HG03558 (cell line): ENCODE results near the gene TNFRSF6B.

Experiments
- ATAC-seq: cut with Tn5 transposase; IDR thresholded peaks from one replicate; pipeline ENCODE4 v1.9.1; 2021; ENCODE audit warnings: moderate number of reproducible peaks; ENCODE audit not compliant: unreplicated experiment; ENCODE audit errors: extremely low read depth

The TNFRSF6B gene

DNA sequence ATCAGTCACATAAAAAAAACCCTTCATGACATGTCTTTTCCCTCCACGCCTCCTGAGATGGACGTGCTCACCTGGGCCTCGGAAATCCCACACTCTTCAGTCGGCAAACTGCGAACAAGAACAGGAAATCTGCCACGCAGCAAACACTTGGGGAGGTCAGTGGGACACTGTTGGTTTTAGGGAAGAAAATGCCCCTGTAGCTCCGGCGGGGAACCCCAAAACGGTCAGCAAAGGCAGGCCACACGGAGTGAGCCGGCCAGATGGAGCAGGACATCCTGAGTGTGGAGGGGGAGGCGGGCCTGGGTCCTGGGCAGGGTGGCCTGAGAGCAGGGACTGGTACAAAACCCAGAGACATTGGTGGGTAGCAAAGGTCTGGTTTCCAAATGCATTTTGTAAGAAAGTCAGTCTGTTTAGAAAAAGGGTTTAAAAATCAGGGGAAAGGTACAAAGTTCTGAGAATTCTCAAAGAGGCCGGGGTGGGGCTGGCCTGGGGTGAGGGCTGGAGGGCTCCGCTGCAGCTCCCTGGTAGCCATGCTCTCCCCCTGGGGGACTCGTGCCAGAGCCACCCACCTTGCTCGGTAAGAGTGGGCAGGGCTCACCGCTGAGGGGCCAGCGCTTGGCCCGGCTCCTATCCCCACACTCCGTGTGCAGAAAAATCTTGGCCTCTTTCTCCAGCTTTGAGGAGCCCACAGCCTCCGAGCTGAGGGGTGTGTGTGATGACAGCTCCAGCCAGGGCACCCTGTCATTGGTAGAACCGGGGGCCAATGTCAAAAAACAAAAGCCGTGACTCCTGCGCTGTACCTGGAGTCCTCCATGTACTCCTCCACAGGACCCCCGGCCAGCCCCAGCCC lies 48.3 kb downstream of the TNFRSF6B start:
- no peak for ATAC-seq

DNA sequence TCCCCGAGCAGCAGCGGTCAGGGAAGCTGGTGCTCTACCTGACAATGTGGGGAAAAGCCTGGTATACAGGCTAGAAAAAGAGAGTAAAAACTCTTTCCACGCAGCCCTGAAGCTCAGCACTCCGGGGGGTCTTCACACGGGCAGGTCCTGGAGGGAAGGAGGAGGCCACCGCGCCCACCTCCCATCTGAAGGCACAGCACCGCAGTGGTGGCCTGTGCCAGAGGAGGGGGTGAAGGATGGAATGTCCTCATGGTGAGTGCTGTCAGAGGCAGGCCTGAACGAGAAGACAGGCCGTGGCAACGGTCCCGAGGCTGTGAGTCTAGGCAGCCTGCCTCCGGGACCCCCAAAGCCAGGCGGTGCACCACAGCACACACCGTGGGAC lies 49.0 kb downstream of the TNFRSF6B start:
- ATAC-seq: no peak

GRCh38 chr20:63745961-63746731 lies 49.7 kb downstream of the TNFRSF6B start:
- ATAC-seq: no peak

GRCh38 chr20:63746751-63747315 lies 50.4 kb downstream of the TNFRSF6B start:
- ATAC-seq: no peak

GRCh38 chr20:63747622-63748069 lies 51.2 kb downstream of the TNFRSF6B start:
- no peak for ATAC-seq
